GM19043 (cell line): Measurements from ENCODE around the gene C19orf85.

Experiments used
- ATAC-seq: cut with Tn5 transposase; IDR thresholded peaks from one replicate; pipeline ENCODE4 v1.9.1; 2021; ENCODE audit warnings: low read depth; ENCODE audit not compliant: unreplicated experiment

The C19orf85 gene

GRCh38 chr19:55478364-55478763 is 13.8 kb upstream of the C19orf85 start:
- ATAC-seq = no peak

GRCh38 chr19:55477905-55478304 is 13.4 kb upstream of the C19orf85 start:
- no peak for ATAC-seq

GRCh38 chr19:55476100-55476775 is 11.7 kb upstream of the C19orf85 start, which contains the start of gene ZNF628:
TSS of gene ZNF628 (plus strand) at chr19:55476617. CDS start at chr19:55479911, 3,294 bp downstream.
- ATAC-seq = peak; percentile 84

DNA sequence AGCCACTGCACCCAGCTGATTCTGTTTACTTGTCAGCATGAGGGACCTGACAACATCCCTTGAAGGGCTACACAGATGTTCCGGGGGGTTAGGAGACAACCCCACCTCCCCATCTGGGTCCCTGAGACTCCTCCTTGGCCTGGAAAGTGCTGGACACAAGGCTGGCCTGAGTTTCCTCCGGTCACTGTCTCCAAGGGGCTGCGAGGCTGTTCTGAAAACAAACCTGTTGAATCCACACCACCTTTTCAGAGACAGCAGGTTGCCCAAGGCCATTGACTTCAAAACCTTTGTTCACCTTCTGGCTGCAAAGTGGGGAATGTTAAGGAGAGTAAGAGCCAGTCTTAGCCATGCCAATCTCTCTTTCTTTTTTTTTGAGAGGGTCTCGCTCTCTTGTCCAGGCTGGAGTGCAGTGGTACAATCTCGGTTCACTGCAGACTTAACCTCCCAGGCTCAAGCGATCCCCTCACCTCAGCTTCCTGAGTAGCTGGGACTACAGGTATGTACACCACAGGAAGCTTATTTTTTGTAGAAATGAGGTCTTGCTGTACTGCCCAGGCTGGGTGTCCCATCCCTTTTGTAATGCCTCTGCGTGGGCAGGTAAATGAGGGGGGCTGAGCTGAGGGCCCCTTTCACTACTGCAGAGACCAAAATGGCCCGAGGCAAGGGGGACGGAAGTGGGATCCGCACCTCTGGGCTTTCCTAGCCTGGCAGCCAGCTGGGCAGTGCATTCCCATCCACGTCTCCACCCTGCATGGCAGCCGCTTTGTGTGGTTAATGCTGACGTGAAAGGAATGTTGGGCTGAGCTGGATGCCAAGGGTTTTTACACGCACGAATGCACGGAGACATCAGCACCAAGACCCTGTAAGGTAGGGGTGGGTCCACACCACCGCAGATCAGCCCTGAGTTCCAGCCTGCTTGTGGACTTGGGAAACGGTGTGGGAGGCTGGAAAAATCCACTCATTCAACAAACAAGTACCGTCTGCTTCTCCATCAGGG is 10.0 kb upstream of the C19orf85 start:
- ATAC-seq = no peak

DNA sequence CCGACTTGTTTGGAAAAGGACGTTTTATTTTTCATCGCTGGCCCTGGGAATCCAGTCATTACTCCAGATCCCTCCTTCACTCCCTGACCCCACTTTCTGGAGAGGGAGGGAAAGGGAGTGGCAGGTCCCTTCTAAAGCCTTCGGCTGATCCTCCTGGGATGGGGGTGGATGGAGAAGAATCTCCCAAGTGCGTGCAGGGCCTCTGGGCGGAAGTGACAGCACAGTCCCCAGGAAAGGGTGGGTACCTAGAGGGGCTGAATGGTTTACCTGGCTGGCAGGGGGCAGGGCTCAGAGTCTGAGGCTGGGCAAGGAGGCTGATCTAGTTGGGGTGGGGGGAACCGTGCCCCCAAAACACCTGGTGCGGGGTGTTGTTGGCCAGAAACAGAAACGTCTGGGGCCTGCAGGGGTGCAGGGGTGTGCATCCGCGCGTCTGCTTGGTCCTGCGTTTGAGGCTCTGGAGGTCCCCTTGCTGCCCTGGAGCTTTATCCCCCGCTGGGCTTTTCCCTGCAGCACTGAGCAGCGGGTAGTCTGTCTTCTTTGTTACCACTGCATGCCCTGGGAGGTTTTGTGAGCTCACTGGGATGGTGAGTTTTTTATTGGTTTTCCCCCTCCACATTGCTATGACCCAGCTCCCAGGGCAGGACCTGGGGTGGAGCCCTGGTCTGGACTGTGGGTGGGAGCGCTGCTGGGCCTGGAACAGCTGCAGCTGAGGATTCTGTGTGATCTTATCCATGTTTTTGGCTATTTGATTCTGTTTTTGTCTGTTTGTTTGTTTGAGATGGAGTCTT is 8.9 kb upstream of the C19orf85 start:
- no peak for ATAC-seq

DNA sequence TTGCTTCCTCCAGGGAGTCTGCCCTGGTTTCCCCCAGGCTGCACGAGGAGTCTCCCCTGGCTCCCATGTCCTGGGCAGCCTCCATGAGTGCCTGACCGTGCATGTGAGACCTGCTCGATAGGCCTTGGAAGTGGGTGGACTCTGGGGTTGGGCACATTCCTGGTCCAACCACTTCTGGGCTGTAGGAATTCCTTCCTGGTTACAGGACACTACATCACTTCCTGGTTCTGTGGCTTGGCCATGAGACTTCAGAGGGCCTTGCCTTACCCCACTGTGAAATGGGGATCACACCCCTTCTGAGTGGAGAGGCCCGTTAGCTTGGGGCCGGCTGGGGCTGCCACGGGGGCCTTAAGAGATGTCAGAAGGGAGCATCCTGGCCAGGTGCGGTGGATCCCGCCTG is 7.9 kb upstream of the C19orf85 start:
- ATAC-seq = no peak

GRCh38 chr19:55471266-55471665 is 6.7 kb upstream of the C19orf85 start:
- no peak for ATAC-seq

GRCh38 chr19:55468054-55468393 is 3.5 kb upstream of the C19orf85 start:
- ATAC-seq = no peak

DNA sequence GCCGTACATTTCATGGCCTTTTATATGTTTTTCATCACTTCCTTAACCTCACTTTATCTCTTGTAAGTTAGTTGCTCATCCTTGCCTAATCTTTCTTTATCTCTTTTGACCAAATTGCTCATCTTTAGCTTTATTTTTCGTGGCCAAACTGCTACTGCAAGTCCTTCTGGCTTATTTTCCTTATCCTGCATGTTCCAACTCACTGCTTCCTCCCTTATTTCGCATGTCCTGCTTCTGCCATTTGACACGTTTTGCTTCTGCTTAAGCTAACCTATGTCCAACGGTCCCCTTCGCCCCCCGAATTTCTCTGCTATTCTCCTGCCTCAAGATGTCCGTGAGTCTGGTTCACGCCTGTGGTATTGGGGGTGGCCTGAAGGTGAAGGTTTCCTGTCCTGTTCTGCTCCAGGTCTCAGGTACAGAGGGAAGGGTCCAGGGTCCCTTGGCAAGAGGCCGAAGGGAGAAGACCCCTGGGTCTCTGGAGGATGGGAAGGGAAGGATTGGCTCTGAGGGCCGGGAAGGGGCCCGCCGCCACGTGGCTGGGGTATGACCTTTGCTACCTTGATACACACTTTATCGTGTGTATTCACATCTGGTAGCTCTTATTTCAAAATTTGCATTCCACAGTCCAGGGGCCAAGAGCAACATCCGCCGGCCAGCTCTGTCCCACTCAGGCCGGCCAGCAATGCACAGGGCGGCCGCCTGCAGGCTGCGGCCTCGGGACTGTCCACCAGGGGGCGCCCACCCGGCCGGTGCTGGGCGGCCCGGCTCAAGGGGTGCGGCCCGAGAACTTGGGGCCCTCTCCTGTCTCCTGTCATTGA is 2.9 kb upstream of the C19orf85 start:
- ATAC-seq = no peak

DNA sequence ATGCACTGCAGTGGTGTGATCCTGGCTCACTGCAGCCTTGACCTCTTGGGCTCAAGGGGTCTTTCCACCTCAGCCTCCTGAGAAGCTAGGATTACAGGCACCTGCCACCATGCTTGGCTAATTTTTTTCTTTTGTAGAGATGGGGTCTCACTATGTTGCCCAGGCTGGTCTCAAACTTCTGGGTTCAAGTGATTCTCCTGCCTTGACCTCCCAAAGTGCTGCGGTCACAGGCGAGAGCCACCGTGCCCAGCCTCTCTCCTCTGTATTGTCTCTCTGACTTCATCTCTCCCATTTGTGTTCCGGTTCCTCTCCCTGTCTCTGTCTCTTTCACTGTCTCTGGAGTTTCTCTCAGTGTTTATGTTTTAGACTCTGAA is 1.7 kb upstream of the C19orf85 start:
- no peak for ATAC-seq

- no peak for ATAC-seq
Observed at GRCh38 chr19:55465460-55466240, 1.1 kb upstream of the C19orf85 start.

DNA sequence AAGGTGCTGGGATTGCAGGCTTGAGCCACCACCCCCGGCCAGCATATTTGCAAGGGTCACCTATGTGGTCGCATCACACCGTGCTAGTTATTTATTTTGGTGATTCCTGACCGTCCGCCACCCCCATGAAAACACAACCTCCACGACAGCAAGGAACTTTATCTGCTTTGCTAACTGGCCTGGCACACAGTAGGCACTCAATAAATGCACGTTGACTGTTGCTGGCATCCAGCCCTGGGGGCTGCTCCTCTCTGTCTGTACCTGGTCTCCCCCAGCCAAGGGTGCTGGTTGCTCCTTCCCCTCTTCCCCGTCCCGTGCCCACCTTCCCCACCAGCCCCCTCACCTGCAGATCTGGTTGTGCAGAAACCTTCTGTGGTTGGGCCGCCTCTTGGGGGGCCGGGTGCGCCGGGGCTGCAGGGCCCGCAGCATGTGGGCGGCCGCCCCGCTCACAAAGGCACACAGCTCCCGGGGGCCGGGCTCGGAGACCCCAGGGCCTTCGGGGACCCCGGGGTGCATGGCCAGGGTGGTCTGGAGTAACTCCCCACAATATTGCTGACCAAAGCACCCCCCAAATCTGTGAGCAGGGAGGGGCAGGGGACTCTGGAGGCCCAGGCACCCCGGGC is 401 bp downstream of the C19orf85 start:
- no peak for ATAC-seq

DNA sequence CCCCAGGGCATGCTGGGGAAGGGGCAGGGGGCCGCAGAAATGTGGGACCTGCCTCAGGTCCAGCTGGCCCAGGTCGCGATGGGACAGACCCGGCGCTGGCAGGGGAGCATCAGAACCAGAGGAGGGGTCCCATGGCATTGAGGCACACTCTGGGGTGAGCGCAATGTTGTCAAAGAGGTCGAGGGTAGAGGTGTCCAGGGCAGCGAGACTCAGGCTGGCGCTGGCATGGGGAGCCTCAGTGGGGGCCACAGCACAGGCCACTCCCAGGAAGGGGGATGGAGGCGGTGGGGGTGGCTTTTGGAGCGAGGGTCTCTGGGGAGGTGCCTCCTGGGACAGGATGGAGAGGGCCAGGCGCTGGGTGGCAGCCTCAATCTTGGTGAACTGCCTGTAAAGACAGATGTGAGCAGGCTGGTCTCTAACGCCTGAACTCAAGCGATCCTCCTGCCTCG is 944 bp downstream of the C19orf85 start:
- no peak for ATAC-seq

GRCh38 chr19:55462722-55463121 is 1.8 kb downstream of the C19orf85 start:
- ATAC-seq = no peak

GRCh38 chr19:55461974-55462626 is 2.5 kb downstream of the C19orf85 start:
- ATAC-seq = no peak

GRCh38 chr19:55461259-55461973 is 3.1 kb downstream of the C19orf85 start, which contains the start of gene ISOC2:
TSS of gene ISOC2 (minus strand) at chr19:55461642. CDS start at chr19:55456486, 5,156 bp downstream.
- peak; percentile 92 for ATAC-seq

DNA sequence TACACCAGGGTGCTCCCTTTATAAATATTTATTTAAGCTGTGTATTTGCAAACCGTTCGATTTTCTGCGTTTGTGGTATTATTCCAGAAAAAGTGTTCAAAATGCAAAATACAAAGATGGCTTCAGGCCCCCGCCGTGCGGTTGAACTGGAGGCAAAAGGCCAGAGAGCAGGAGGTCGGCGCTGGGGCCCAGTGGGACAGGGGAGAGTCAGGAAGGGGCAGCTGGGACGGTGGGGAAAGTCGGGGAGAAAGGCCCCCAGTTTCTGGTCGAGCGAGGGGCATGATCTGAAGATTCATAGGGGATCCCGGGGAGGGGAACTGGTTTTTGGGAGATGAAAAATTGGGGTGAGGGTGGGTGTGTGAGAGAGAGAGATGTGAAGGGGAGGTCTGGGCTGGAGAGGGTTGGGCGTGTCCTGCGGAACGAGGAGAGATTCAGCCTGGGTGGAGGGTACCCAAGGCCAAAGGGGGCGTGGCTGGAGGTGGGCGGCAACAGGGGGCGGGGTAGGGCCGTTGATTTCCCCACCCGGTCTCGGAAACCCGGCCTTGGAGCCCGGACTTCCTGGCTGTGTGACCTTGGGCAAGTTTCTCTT is 3.8 kb downstream of the C19orf85 start:
- no peak for ATAC-seq
